ENCODE results near the gene ATE1. TPM values are rescaled to one million over a fixed set of nuclear protein-coding genes. Genes with fewer than 3 reads are reported as not detected.

Gene ATE1
- total and polyA plus RNA-seq, 2 experiments from 2014 or later: 16.9 to 48.9 TPM

DNA sequence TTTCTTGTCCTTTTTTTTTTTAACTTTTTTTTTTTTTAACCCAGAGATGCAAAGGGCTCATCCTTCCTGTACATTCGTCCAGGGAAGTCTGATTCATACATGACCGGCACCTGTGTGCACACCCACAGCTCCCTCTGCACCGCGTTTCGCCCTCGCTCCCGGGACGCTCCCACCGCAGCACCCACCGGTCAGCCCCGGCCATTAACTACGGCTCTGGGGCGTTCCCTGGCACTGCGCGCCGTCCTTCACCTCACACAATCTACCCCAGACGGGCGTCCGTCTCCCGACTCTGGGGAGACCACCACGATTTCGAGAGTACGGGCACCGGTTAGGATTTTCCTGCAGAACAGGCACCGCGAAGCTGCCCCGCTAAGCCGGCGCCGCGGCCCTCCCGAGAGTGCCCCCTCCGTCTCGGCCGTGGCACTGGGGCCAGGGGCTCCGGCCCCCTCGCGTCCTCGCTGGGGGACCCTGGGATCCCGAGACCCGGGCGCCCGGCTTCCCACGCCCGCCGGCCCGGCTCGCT is 452 bp downstream of the ATE1 start:
- TF ChIP-seq EZH2phosphoT487 (IDR thresholded peaks at IDR 0.05; ENCODE audit: low read depth, severe bottlenecking, unreplicated experiment): no peak
- TF ChIP-seq, protein P1, sequence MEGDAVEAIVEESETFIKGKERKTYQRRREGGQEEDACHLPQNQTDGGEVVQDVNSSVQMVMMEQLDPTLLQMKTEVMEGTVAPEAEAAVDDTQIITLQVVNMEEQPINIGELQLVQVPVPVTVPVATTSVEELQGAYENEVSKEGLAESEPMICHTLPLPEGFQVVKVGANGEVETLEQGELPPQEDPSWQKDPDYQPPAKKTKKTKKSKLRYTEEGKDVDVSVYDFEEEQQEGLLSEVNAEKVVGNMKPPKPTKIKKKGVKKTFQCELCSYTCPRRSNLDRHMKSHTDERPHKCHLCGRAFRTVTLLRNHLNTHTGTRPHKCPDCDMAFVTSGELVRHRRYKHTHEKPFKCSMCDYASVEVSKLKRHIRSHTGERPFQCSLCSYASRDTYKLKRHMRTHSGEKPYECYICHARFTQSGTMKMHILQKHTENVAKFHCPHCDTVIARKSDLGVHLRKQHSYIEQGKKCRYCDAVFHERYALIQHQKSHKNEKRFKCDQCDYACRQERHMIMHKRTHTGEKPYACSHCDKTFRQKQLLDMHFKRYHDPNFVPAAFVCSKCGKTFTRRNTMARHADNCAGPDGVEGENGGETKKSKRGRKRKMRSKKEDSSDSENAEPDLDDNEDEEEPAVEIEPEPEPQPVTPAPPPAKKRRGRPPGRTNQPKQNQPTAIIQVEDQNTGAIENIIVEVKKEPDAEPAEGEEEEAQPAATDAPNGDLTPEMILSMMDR (IDR thresholded peaks at IDR 0.05; ENCODE audit: poor library complexity): no peak
- H3K4me2 ChIP-seq: peak overlapping the region; percentile 83
- peaks cover 4% of the 10 kb centered on the region for H3K9me3 ChIP-seq (ENCODE audit: low read depth)
- no peaks in the 10 kb centered on the region for H3K27me3 ChIP-seq
- H2AFZ ChIP-seq: peak overlapping the region; percentile 82
- H3K79me2 ChIP-seq: peaks cover 57% of the 10 kb centered on the region
- under 1% methylated on average over 46 of the region's 48 CpGs for WGBS (ENCODE audit: low lambda C conversion rate, missing lambda C conversion rate)
- no peaks in the 10 kb centered on the region for H3K9me2 ChIP-seq (replicated peaks; ENCODE audit: insufficient read depth)
- H4K20me1 ChIP-seq (ENCODE audit: insufficient read depth, poor library complexity, severe bottlenecking): no peaks in the 10 kb centered on the region
- no peaks in the 10 kb centered on the region for H3K36me3 ChIP-seq (replicated peaks; ENCODE audit: insufficient read depth, low read depth)
- peak overlapping the region; percentile 76 for H3K4me3 ChIP-seq
- H3K27ac ChIP-seq: peak overlapping the region; percentile 100
- H3K4me1 ChIP-seq (ENCODE audit: insufficient read depth): peaks cover 34% of the 10 kb centered on the region
- DNase-seq (ENCODE audit: low spot score): peak; percentile 73

DNA sequence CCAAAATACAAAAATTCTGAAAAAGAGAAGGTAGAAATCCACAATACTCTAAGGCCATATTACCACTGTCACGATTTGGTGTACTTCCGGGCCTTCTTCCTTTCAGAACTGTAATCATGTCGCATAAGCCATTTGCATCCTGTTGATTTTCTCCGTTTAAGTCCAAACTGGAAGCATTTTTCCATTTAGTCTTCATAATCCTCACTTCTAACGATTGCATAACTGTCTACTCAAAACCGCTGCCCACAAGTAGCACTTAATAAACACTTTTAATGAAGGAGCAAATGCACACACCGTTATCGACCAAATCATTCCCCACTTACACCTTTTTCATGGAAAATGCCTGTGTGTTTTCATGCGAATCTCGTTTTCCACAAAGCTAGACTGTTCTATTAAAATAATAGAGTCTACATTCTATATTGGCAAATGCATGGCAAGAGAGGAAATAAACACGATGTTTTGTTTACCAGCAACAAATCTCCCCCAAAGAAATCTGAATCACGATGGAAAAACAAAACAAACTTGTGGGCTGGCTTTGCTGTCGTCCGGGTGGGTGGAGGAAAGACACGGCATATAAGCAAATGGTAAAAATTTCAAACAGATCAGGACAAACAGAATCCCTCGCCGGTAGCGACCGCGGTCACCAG is 1.0 kb downstream of the ATE1 start:
- Histone ChIP-seq H3K9me2 (replicated peaks; ENCODE audit: insufficient read depth) (no peaks in the 10 kb centered on the region), H3K4me3 (peak overlapping the region; percentile 76), H3K79me2 (peaks cover 60% of the 10 kb centered on the region), H3K4me1 (ENCODE audit: insufficient read depth) (peaks cover 34% of the 10 kb centered on the region), H3K9me3 (ENCODE audit: low read depth) (peaks cover 2% of the 10 kb centered on the region), H3K36me3 (replicated peaks; ENCODE audit: insufficient read depth, low read depth) (no peaks in the 10 kb centered on the region), H4K20me1 (ENCODE audit: insufficient read depth, poor library complexity, severe bottlenecking) (no peaks in the 10 kb centered on the region), H3K27me3 (no peaks in the 10 kb centered on the region), H3K4me2 (peak overlapping the region; percentile 83), H3K27ac (peak overlapping the region; percentile 100), H2AFZ (peak overlapping the region; percentile 82)
- 2% methylated on average over 20 of the region's 20 CpGs for WGBS (ENCODE audit: low lambda C conversion rate, missing lambda C conversion rate)
- DNase-seq (ENCODE audit: low spot score): no peak
- TF ChIP-seq EZH2 (IDR thresholded peaks at IDR 0.05; ENCODE audit: borderline replicate concordance): no peak

DNA sequence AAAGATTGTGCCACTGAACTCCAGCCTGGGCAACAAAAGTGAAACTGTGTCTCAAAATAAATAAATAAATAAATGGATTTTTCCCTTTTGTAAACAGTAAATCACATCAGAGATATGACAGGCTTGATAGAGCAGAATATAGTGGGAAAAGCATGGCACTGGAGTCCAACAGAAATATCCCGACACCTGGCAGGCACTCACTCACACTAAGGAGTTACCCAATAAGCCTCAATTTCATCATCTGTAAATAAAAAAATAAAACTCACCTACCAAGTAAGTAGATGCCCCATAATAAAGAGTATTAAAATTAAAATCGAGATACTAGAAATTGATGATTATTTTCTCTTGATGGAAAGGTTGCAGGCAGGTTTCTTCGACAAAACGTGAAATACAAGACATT is 1.7 kb downstream of the ATE1 start:
- H4K20me1 ChIP-seq (ENCODE audit: insufficient read depth, poor library complexity, severe bottlenecking): no peaks in the 10 kb centered on the region
- peaks cover 35% of the 10 kb centered on the region for H3K4me1 ChIP-seq (ENCODE audit: insufficient read depth)
- TF ChIP-seq EZH2 (IDR thresholded peaks at IDR 0.05; ENCODE audit: borderline replicate concordance) (no peak), EZH2phosphoT487 (IDR thresholded peaks at IDR 0.05; ENCODE audit: low read depth, severe bottlenecking, unreplicated experiment) (no peak)
- TF ChIP-seq, protein P1 (IDR thresholded peaks at IDR 0.05; ENCODE audit: poor library complexity): no peak
- no peaks in the 10 kb centered on the region for H3K9me2 ChIP-seq (replicated peaks; ENCODE audit: insufficient read depth)
- H3K27me3 ChIP-seq: no peaks in the 10 kb centered on the region
- H3K27ac ChIP-seq: peak overlapping the region; percentile 100
- peak overlapping the region; percentile 76 for H3K4me3 ChIP-seq
- peaks cover 60% of the 10 kb centered on the region for H3K79me2 ChIP-seq
- no peak for DNase-seq (ENCODE audit: low spot score)
- H3K4me2 ChIP-seq: peak overlapping the region; percentile 83
- no peaks in the 10 kb centered on the region for H3K36me3 ChIP-seq (replicated peaks; ENCODE audit: insufficient read depth, low read depth)
- H2AFZ ChIP-seq: no peak overlapping the region
- WGBS (ENCODE audit: low lambda C conversion rate, missing lambda C conversion rate): 88% methylated on average over 4 of the region's 4 CpGs
- H3K9me3 ChIP-seq (ENCODE audit: low read depth): no peaks in the 10 kb centered on the region

DNA sequence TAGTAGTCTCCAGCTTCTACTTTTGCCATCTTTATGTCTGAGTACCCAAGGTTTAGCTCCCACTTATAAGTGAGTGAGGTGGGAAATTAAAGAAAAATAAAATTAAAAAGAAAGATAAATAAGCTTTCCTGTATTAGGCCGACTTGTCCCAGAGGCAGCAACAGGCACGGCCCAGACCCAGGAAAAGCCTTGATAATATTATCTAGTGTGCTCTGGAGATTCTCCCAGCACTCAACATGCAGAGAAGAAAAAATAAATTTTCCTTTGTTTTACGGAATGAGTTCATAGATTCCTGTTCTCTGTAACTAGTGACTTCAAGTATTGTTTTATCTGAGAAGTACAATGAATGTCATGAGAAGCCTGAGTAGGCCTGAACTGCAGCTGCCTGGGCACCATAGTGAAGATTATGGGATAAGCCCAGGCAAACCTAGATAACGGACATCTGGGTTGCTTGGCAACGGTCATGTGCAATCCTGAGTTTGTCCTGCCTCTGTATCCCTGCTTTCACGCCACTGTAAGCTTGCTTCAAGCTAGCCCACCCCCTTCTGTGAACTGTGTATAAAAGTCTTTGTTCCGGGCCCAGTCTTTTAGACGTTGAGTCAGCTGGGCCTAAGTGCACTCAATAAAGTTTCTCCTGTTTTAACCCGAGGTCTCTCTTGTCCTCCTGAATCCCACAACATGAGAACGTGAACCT is 6.4 kb downstream of the ATE1 start:
- DNase-seq (ENCODE audit: low spot score): peak; percentile 25
- Histone ChIP-seq H4K20me1 (ENCODE audit: insufficient read depth, poor library complexity, severe bottlenecking) (no peaks in the 10 kb centered on the region), H3K9me3 (ENCODE audit: low read depth) (no peaks in the 10 kb centered on the region), H3K4me2 (peak overlapping the region; percentile 27), H3K4me1 (ENCODE audit: insufficient read depth) (peaks cover 20% of the 10 kb centered on the region), H3K4me3 (no peak overlapping the region), H3K9me2 (replicated peaks; ENCODE audit: insufficient read depth) (no peaks in the 10 kb centered on the region), H3K36me3 (replicated peaks; ENCODE audit: insufficient read depth, low read depth) (no peaks in the 10 kb centered on the region), H2AFZ (no peak overlapping the region), H3K27ac (peak overlapping the region; percentile 72), H3K27me3 (no peaks in the 10 kb centered on the region), H3K79me2 (peaks cover 77% of the 10 kb centered on the region)
- TF ChIP-seq, protein P1 (IDR thresholded peaks at IDR 0.05; ENCODE audit: poor library complexity): no peak
- TF ChIP-seq EZH2 (IDR thresholded peaks at IDR 0.05; ENCODE audit: borderline replicate concordance): no peak
- no peak for TF ChIP-seq EZH2phosphoT487 (IDR thresholded peaks at IDR 0.05; ENCODE audit: low read depth, severe bottlenecking, unreplicated experiment)
- WGBS (ENCODE audit: low lambda C conversion rate, missing lambda C conversion rate): 31% methylated on average over 10 of the region's 10 CpGs

Measured in hepatocyte (in vitro differentiated cells).